Stomach (tissue), 9 donors: ENCODE results near the gene GALP. TPM values are rescaled to one million over a fixed set of nuclear protein-coding genes. Genes with fewer than 3 reads are reported as not detected.
A peak's percentile ranks its signal among the peaks of the same experiment; 100 is the strongest.
"Not testable (repeated sequence)": the region's sequence is repeated elsewhere in the genome, so short reads cannot be mapped to it uniquely, and the experiment has no call there.

Experiments used
- DNase-seq, 2 donors: peaks; one replicate each; pipeline versions ENCODE4 v3.0.0 to v3.0.0-alpha.2; 2013 to 2019
- H3K27ac ChIP-seq, 5 donors: fragments of 200-600 bp in 4 of 5; sonication (generic) in 4 of 5; one replicate each; pipeline ENCODE4 v1.5.1; 2013 to 2019; ENCODE audit warnings: mild to moderate bottlenecking in 1 of 5, moderate library complexity in 1 of 5
- H3K27me3 ChIP-seq, 3 donors: fragments of 200-600 bp; sonication (generic); one replicate each; pipeline ENCODE4 v1.5.1; 2017 to 2019; ENCODE audit warnings: mixed run types in 1 of 3
- H3K36me3 ChIP-seq, 4 donors: fragments of 200-600 bp; sonication (generic); 1 replicate in 3 of 4; 2 replicates in 1 of 4; pipeline ENCODE4 v1.5.1; 2016 to 2019
- H3K4me1 ChIP-seq, 4 donors: fragments of 200-600 bp; sonication (generic); one replicate each; pipeline ENCODE4 v1.5.1; 2016 to 2019
- H3K4me3 ChIP-seq, 4 donors: fragments of 200-600 bp; sonication (generic) in 3 of 4; one replicate each; pipeline ENCODE4 v1.5.1; 2016 to 2019; ENCODE audit warnings: mild to moderate bottlenecking in 1 of 4
- H3K9me3 ChIP-seq, 4 donors: fragments of 200-600 bp; sonication (generic); one replicate each; pipeline ENCODE4 v1.5.1; 2016 to 2019
- CTCF ChIP-seq, 7 experiments: fragments of 450-650 bp in 4 of 7; fragments of 200-600 bp in 3 of 7; sonication (generic) in 3 of 7; IDR thresholded peaks; one replicate each; pipeline ENCODE4 v1.5.1; 2016 to 2019; ENCODE audit warnings: antibody characterized with exemption in 7 of 7, control low read depth in 2 of 7, mild to moderate bottlenecking in 1 of 7
- EP300 ChIP-seq: sonication (generic); formaldehyde crosslinking; IDR thresholded peaks from one replicate; pipeline ENCODE4 v1.6.1; 2017; ENCODE audit warnings: antibody characterized with exemption
- POLR2A ChIP-seq, 4 donors: fragments of 450-650 bp; IDR thresholded peaks; one replicate each; pipeline ENCODE4 v1.6.1; 2016; ENCODE audit warnings: antibody characterized with exemption in 4 of 4, control low read depth in 2 of 4, mild to moderate bottlenecking in 1 of 4, moderate library complexity in 1 of 4
- POLR2AphosphoS5 ChIP-seq, 3 donors: sonication (generic); formaldehyde crosslinking; IDR thresholded peaks; one replicate each; pipeline ENCODE4 v1.6.1; 2016; ENCODE audit warnings: antibody characterized with exemption in 3 of 3
- WGBS, 5 donors: extraction: QIAGEN DNeasy Blood & Tissue Kit in 3 of 5; methylation state at CpG; one replicate each; pipeline versions ENCODE4 v1.1.5 to v1.1.7; 2013 to 2018; 5-methylcytosine and 5-hydroxymethylcytosine counted together
- intact Hi-C: fragments of 100-400 bp; cut with DNase I; formaldehyde crosslinking; loops from one replicate; pipeline ENCODE4 v1.15.1; 2023; ENCODE audit warnings: low total_unique reads
- polyA plus RNA-seq, 3 donors: library from polyadenylated mRNA; stranded (reverse); fragments of 200-250 nt; gene quantifications; one replicate each; pipeline ENCODE4 v1.2.3, GENCODE V29; 2013
- total RNA-seq, 5 donors: library from RNA; depleted of rRNA; stranded (reverse); fragments of >200 nt; gene quantifications; one replicate each; pipeline versions ENCODE4 v1.1.0 to v1.2.3, GENCODE V29; 2014 to 2016
- donor health status: healthy with polysubstance abuse.
- donor health status: Bipolar disorder and iron deficiency.
- donor health status: healthy.

The GALP gene
- total and polyA plus RNA-seq, 8 donors: not detected

- 35 to 55% (median 45%) methylated on average over 7 of the region's 7 CpGs for WGBS, 5 donors
Measured at GRCh38 chr19:56167064-56167578, 8.7 kb upstream of the GALP start.

GRCh38 chr19:56170261-56170660 lies 5.5 kb upstream of the GALP start:
- Histone ChIP-seq H3K4me3 (no peak overlapping the region), H3K9me3 (no peaks in the 10 kb centered on the region), H3K36me3 (no peaks in the 10 kb centered on the region), H3K27ac (no peak overlapping the region), H3K4me1 (peaks cover 0 to 7% (median 3%) of the 10 kb centered on the region in 4 donors), H3K27me3 (peaks cover 3 to 24% (median 4%) of the 10 kb centered on the region in 3 donors)
- no peak for TF ChIP-seq POLR2AphosphoS5 (IDR thresholded peaks at IDR 0.05)
- TF ChIP-seq EP300: no peak
- no peak for TF ChIP-seq CTCF (IDR thresholded peaks at IDR 0.05)
- TF ChIP-seq POLR2A (IDR thresholded peaks at IDR 0.05): no peak
- DNase-seq: no peak
- WGBS, 5 donors: 63 to 82% (median 68%) methylated on average over 14 of the region's 14 CpGs
- intact Hi-C loops: loop anchor here (5.0 kb wide), 1 partner anchor 93 kb away; no protein-coding TSS in a partner anchor

More at GRCh38 chr19:56167064-56167578, 8.7 kb upstream of the GALP start:
- H3K4me1 ChIP-seq: peaks cover 0 to 7% (median 3%) of the 10 kb centered on the region in 4 donors
- H3K27ac ChIP-seq: no peak overlapping the region
- peak in 1 of 2 donors; percentile 49 for DNase-seq
- no peak for TF ChIP-seq POLR2A (IDR thresholded peaks at IDR 0.05)
- TF ChIP-seq CTCF (IDR thresholded peaks at IDR 0.05): no peak
- no peak for TF ChIP-seq EP300
- no peaks in the 10 kb centered on the region for H3K9me3 ChIP-seq
- intact Hi-C loops: no loop called here
- no peak overlapping the region for H3K4me3 ChIP-seq
- H3K36me3 ChIP-seq: no peaks in the 10 kb centered on the region
- H3K27me3 ChIP-seq: no peaks in the 10 kb centered on the region

- intact Hi-C loops: loop anchor here (5.0 kb wide), 1 partner anchor 97 kb away; no protein-coding TSS in a partner anchor
- TF ChIP-seq EP300 (no peak), POLR2AphosphoS5 (IDR thresholded peaks at IDR 0.05) (no peak), POLR2A (IDR thresholded peaks at IDR 0.05) (no peak), CTCF (IDR thresholded peaks at IDR 0.05) (no peak)
- H3K27ac ChIP-seq: no peak overlapping the region
- no peak for DNase-seq
- no peaks in the 10 kb centered on the region for H3K9me3 ChIP-seq
- no peak overlapping the region for H3K4me3 ChIP-seq
- H3K4me1 ChIP-seq: peaks cover 0 to 7% (median 3%) of the 10 kb centered on the region in 4 donors
- H3K27me3 ChIP-seq: peaks cover 3 to 49% (median 8%) of the 10 kb centered on the region in 3 donors
- 9 to 19% (median 11%) methylated on average over 8 to 9 of the region's 9 CpGs for WGBS, 5 donors
- H3K36me3 ChIP-seq: no peaks in the 10 kb centered on the region
Measured at GRCh38 chr19:56174086-56174485, 1.7 kb upstream of the GALP start.

GRCh38 chr19:56174550-56174949 lies 1.3 kb upstream of the GALP start:
- no peaks in the 10 kb centered on the region for H3K36me3 ChIP-seq
- TF ChIP-seq CTCF (IDR thresholded peaks at IDR 0.05) (no peak), EP300 (no peak), POLR2AphosphoS5 (IDR thresholded peaks at IDR 0.05) (no peak), POLR2A (IDR thresholded peaks at IDR 0.05) (no peak)
- no peak overlapping the region for H3K27ac ChIP-seq
- no peak overlapping the region for H3K4me3 ChIP-seq
- no peak for DNase-seq
- intact Hi-C loops: loop anchor here (5.0 kb wide), 1 partner anchor 97 kb away; no protein-coding TSS in a partner anchor
- H3K27me3 ChIP-seq: peaks cover 3 to 49% (median 8%) of the 10 kb centered on the region in 3 donors
- 33 to 48% (median 36%) methylated on average over 11 of the region's 11 CpGs for WGBS, 5 donors
- peaks cover 0 to 7% (median 3%) of the 10 kb centered on the region in 4 donors for H3K4me1 ChIP-seq
- H3K9me3 ChIP-seq: no peaks in the 10 kb centered on the region

- WGBS, 5 donors: 0 to 82% (median 55%) methylated on average over 1 to 9 of the region's 11 CpGs
- H3K4me3 ChIP-seq, intact Hi-C loops: not testable (repeated sequence)
Measured at GRCh38 chr19:56176310-56176709, 502 bp downstream of the GALP start.

More at GRCh38 chr19:56176310-56176709, 502 bp downstream of the GALP start:
- peaks cover 3 to 49% (median 8%) of the 10 kb centered on the region in 3 donors for H3K27me3 ChIP-seq
- H3K9me3 ChIP-seq, H3K4me1 ChIP-seq, H3K27ac ChIP-seq, H3K36me3 ChIP-seq, DNase-seq: not testable (repeated sequence)
